Measurements from ENCODE around the gene OTULINL. TPM values are rescaled to one million over a fixed set of nuclear protein-coding genes. Genes with fewer than 3 reads are reported as not detected.
"Not testable (repeated sequence)": the region's sequence is repeated elsewhere in the genome, so short reads cannot be mapped to it uniquely, and the experiment has no call there.

Gene OTULINL
- total and polyA plus RNA-seq, 2 donors from 2014 or later, result 7.1 to 10.8 TPM

DNA sequence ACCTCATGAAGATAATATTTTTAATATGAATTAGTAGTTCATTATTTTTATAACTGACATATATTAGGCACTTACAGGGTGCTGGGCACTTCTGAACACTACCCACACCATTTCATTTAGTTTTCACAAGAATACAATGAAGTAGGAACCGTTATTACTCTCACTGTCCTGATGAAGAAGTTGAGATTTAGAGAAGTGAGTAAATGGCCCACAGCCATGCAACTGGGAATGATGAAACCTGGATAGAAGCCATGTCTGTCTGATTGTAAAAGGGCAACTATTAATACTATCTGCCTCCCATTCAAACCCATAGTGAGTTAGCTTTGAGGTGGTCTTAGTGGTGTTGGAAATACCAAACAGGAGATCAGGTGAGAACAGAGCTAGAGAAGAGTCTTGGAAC, 29.6 kb upstream of the OTULINL start:
- FAIRE-seq (no peak), DNase-seq (no peak)
- Histone ChIP-seq H3K27me3 (ENCODE audit: control insufficient read depth, insufficient read depth, low read length) (no peaks in the 10 kb centered on the region), H3K9ac (ENCODE audit: low read length in 3 of 3) (no peak overlapping the region), H3K36me3 (ENCODE audit: control insufficient read depth in 2 of 3, insufficient read depth in 3 of 3, low read length in 3 of 3) (no peaks in the 10 kb centered on the region), H3K9me3 (ENCODE audit: control insufficient read depth in 2 of 3, insufficient read depth in 1 of 3, low read length in 3 of 3) (no peaks in the 10 kb centered on the region), H3K4me3 (ENCODE audit: low read length in 3 of 3) (no peak overlapping the region), H3K27ac (ENCODE audit: low read depth in 2 of 2, low read length in 2 of 2) (no peak overlapping the region), H3K4me1 (ENCODE audit: control insufficient read depth in 2 of 3, insufficient read depth in 2 of 3, low read depth in 1 of 3, low read length in 3 of 3) (no peaks in the 10 kb centered on the region)
- intact Hi-C loops (cut with DNase I), result no loop called here
- TF ChIP-seq, protein P1, sequence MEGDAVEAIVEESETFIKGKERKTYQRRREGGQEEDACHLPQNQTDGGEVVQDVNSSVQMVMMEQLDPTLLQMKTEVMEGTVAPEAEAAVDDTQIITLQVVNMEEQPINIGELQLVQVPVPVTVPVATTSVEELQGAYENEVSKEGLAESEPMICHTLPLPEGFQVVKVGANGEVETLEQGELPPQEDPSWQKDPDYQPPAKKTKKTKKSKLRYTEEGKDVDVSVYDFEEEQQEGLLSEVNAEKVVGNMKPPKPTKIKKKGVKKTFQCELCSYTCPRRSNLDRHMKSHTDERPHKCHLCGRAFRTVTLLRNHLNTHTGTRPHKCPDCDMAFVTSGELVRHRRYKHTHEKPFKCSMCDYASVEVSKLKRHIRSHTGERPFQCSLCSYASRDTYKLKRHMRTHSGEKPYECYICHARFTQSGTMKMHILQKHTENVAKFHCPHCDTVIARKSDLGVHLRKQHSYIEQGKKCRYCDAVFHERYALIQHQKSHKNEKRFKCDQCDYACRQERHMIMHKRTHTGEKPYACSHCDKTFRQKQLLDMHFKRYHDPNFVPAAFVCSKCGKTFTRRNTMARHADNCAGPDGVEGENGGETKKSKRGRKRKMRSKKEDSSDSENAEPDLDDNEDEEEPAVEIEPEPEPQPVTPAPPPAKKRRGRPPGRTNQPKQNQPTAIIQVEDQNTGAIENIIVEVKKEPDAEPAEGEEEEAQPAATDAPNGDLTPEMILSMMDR (IDR thresholded peaks at IDR 0.05; ENCODE audit: borderline replicate concordance, extremely low read depth, insufficient read depth), result no peak

DNA sequence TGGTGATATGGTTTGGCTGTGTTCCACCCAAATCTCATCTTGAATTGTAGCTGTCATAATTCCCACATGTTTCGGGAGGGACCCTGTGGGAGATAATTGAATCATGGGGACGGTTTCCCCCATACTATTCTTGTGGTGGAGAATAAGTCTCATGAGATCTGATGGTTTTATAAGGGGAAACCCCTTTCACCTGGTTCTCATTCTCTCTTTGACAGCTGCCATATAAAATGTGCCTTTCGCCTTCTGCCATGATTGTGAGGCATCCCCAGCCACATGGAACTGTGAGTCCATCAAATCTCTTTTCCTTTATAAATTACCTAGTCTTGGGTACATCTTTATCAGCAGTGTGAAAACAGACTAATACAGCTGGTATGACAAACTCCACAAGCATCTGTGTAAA, 27.3 kb upstream of the OTULINL start:
- H3K27ac ChIP-seq (ENCODE audit: low read depth in 2 of 2, low read length in 2 of 2); H3K9me3 ChIP-seq (ENCODE audit: control insufficient read depth in 2 of 3, insufficient read depth in 1 of 3, low read length in 3 of 3); H3K4me3 ChIP-seq (ENCODE audit: low read length in 3 of 3); H3K27me3 ChIP-seq (ENCODE audit: control insufficient read depth, insufficient read depth, low read length); H3K4me1 ChIP-seq (ENCODE audit: control insufficient read depth in 2 of 3, insufficient read depth in 2 of 3, low read depth in 1 of 3, low read length in 3 of 3); FAIRE-seq; intact Hi-C loops (cut with DNase I); H3K9ac ChIP-seq (ENCODE audit: low read length in 3 of 3); H3K36me3 ChIP-seq (ENCODE audit: control insufficient read depth in 2 of 3, insufficient read depth in 3 of 3, low read length in 3 of 3); DNase-seq: not testable (repeated sequence)

DNA sequence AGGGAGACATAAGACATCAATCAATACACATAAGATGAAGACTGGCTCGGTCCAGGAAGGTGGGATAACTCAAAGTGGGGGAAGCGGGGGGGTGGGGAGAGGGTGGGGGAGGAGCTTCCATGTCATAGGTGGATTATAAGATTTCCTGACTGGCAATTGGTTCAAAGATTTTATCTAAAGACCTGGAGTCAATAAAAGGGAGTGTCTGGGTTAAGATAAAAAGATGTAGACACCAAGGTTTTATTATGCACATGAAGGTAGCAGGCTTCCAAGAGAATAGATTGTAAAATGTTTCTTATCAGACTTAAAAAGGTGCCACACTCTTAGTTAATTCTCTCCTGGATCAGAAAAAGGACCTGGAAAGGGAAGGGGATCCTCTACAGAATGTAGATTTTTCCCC, 25.6 kb upstream of the OTULINL start:
- no peak overlapping the region for H3K27ac ChIP-seq (ENCODE audit: low read depth in 2 of 2, low read length in 2 of 2)
- no peak for FAIRE-seq
- H3K4me3 ChIP-seq (ENCODE audit: low read length in 3 of 3), result no peak overlapping the region
- intact Hi-C loops (cut with DNase I), result no loop called here
- no peak for DNase-seq
- TF ChIP-seq, protein P1 (IDR thresholded peaks at IDR 0.05; ENCODE audit: borderline replicate concordance, extremely low read depth, insufficient read depth), result no peak
- H3K9ac ChIP-seq (ENCODE audit: low read length in 3 of 3), result no peak overlapping the region
- H3K27me3 ChIP-seq (ENCODE audit: control insufficient read depth, insufficient read depth, low read length), result no peaks in the 10 kb centered on the region
- no peaks in the 10 kb centered on the region for H3K9me3 ChIP-seq (ENCODE audit: control insufficient read depth in 2 of 3, insufficient read depth in 1 of 3, low read length in 3 of 3)
- peaks cover 0 to 2% (median 0%) of the 10 kb centered on the region in 3 donors for H3K4me1 ChIP-seq (ENCODE audit: control insufficient read depth in 2 of 3, insufficient read depth in 2 of 3, low read depth in 1 of 3, low read length in 3 of 3)
- no peaks in the 10 kb centered on the region for H3K36me3 ChIP-seq (ENCODE audit: control insufficient read depth in 2 of 3, insufficient read depth in 3 of 3, low read length in 3 of 3)

DNA sequence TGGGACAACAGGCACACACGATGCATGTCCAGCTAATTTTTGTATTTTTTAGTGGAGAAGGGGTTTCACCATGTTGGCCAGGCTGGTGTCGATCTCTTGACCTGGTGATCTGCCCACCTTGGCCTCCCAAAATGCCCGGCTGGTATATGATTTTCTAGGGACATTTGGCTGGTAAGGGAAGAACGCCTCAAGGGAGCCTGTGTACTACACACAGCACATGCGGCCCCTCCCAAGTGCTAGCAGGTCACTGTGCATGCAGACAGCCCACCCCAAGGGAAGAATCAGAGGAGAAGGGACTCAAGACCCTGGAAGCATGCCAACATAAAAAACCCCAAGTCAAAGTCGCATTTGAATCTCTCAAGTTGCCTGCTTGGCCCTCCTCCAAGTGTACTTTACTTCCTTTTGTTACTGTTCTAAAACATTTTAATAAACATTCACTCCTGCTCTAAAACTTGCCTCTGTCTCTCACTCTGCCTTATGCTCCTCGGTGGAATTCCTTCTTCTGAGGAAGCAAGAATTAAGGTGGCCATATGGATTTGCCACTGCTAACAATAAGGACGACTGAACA, 24.3 kb upstream of the OTULINL start:
- H3K36me3 ChIP-seq (ENCODE audit: control insufficient read depth in 2 of 3, insufficient read depth in 3 of 3, low read length in 3 of 3), result no peaks in the 10 kb centered on the region
- TF ChIP-seq, protein P1 (IDR thresholded peaks at IDR 0.05; ENCODE audit: borderline replicate concordance, extremely low read depth, insufficient read depth), result no peak
- peaks cover 0 to 2% (median 0%) of the 10 kb centered on the region in 3 donors for H3K4me1 ChIP-seq (ENCODE audit: control insufficient read depth in 2 of 3, insufficient read depth in 2 of 3, low read depth in 1 of 3, low read length in 3 of 3)
- no peak overlapping the region for H3K4me3 ChIP-seq (ENCODE audit: low read length in 3 of 3)
- no peaks in the 10 kb centered on the region for H3K27me3 ChIP-seq (ENCODE audit: control insufficient read depth, insufficient read depth, low read length)
- no peak overlapping the region for H3K9ac ChIP-seq (ENCODE audit: low read length in 3 of 3)
- peak in 2 of 5 donors; percentile 36 to 62 for DNase-seq
- FAIRE-seq, result no peak
- intact Hi-C loops (cut with DNase I), result no loop called here
- H3K27ac ChIP-seq (ENCODE audit: low read depth in 2 of 2, low read length in 2 of 2), result no peak overlapping the region
- H3K9me3 ChIP-seq (ENCODE audit: control insufficient read depth in 2 of 3, insufficient read depth in 1 of 3, low read length in 3 of 3), result no peaks in the 10 kb centered on the region

Data from kidney (tissue), 14 donors.